HG03442 (cell line): Measurements from ENCODE around the gene SH3BP5.
A peak's percentile ranks its signal among the peaks of the same experiment; 100 is the strongest.

ENCODE experiments used
- ATAC-seq: cut with Tn5 transposase; IDR thresholded peaks from one replicate; pipeline ENCODE4 v1.9.1; 2021; ENCODE audit warnings: mild to moderate bottlenecking, moderate library complexity; ENCODE audit not compliant: unreplicated experiment

The SH3BP5 gene

GRCh38 chr3:15279671-15280402 lies 52.5 kb downstream of the SH3BP5 start:
- no peak for ATAC-seq

GRCh38 chr3:15279205-15279604 lies 53.2 kb downstream of the SH3BP5 start:
- ATAC-seq: no peak

- ATAC-seq: no peak
These were observed 54.4 kb downstream of the SH3BP5 start for GRCh38 chr3:15277861-15278500.

GRCh38 chr3:15276028-15276724 lies 56.2 kb downstream of the SH3BP5 start:
- no peak for ATAC-seq

- ATAC-seq: no peak
These were observed 59.2 kb downstream of the SH3BP5 start for GRCh38 chr3:15273227-15273626.

- ATAC-seq: no peak
These were observed 59.8 kb downstream of the SH3BP5 start for GRCh38 chr3:15272426-15273196.

- peak; percentile 56 for ATAC-seq
These were observed 60.5 kb downstream of the SH3BP5 start for GRCh38 chr3:15271785-15272381.

GRCh38 chr3:15271030-15271429 lies 61.4 kb downstream of the SH3BP5 start:
- ATAC-seq: no peak

- ATAC-seq: peak; percentile 69
These were observed 63.0 kb downstream of the SH3BP5 start for GRCh38 chr3:15269091-15269989.

GRCh38 chr3:15268033-15268631 lies 64.3 kb downstream of the SH3BP5 start:
- peak; percentile 25 for ATAC-seq

GRCh38 chr3:15267502-15267901 lies 64.9 kb downstream of the SH3BP5 start:
- no peak for ATAC-seq

- ATAC-seq: no peak
These were observed 65.6 kb downstream of the SH3BP5 start for GRCh38 chr3:15266510-15267376.

- ATAC-seq: no peak
These were observed 66.5 kb downstream of the SH3BP5 start for GRCh38 chr3:15265655-15266509.

GRCh38 chr3:15264486-15264885 lies 67.9 kb downstream of the SH3BP5 start:
- no peak for ATAC-seq

- no peak for ATAC-seq
These were observed 68.5 kb downstream of the SH3BP5 start for GRCh38 chr3:15263926-15264325.

GRCh38 chr3:15263120-15263519 lies 69.3 kb downstream of the SH3BP5 start:
- ATAC-seq: no peak

- no peak for ATAC-seq
These were observed 70.4 kb downstream of the SH3BP5 start for GRCh38 chr3:15262021-15262420.

GRCh38 chr3:15261274-15261673 lies 71.1 kb downstream of the SH3BP5 start:
- no peak for ATAC-seq
